HEK293 (cell line): ENCODE results near the gene RAB21.
A peak's percentile ranks its signal among the peaks of the same experiment; 100 is the strongest.

Experiments used
- CTCF ChIA-PET: fragments of 350-600 bp; formaldehyde crosslinking; extraction: SDS; loops from one replicate; lab custom pipeline; 2021; ENCODE audit warnings: antibody characterized with exemption; lab: Yijun Ruan, JAX
- POLR2A ChIA-PET: fragments of 300-600 bp; formaldehyde crosslinking; extraction: SDS; loops from one replicate; lab custom pipeline; 2020; ENCODE audit warnings: antibody characterized with exemption, inconsistent platforms; lab: Yijun Ruan, JAX
- H3K27ac ChIP-seq: fragments of 200-500 bp; sonication (Bioruptor generic); 2 replicates; pipeline ENCODE4 v1.5.1; 2014; ENCODE audit warnings: low read depth, low read length, control low read depth, inconsistent platforms; ENCODE audit errors: extremely low read depth
- H3K36me3 ChIP-seq, 2 experiments: fragments of 200-500 bp in 1 of 2; sonication (Bioruptor generic) in 1 of 2; 1 replicate in 1 of 2; 2 replicates in 1 of 2; pipeline ENCODE4 v1.5.1; 2014 to 2017; ENCODE audit warnings: inconsistent platforms in 2 of 2, low read length in 2 of 2; ENCODE audit not compliant: control insufficient read depth in 2 of 2, insufficient read depth in 1 of 2
- H3K4me1 ChIP-seq: fragments of 200-500 bp; sonication (Bioruptor generic); 2 replicates; pipeline ENCODE4 v1.5.1; 2014; ENCODE audit warnings: mild to moderate bottlenecking, low read length, inconsistent platforms; ENCODE audit not compliant: control insufficient read depth, insufficient read depth
- H3K4me3 ChIP-seq: 2 replicates; pipeline ENCODE4 v1.5.1; 2011; ENCODE audit warnings: low read depth, mild to moderate bottlenecking, control low read depth, low read length, moderate library complexity
- H3K9me3 ChIP-seq: fragments of 200-500 bp; sonication (Bioruptor generic); 2 replicates; pipeline ENCODE4 v1.5.1; 2014; ENCODE audit warnings: low read depth, low read length, inconsistent platforms; ENCODE audit not compliant: control insufficient read depth, insufficient read depth
- EGR2 ChIP-seq: fragments of 450-650 bp; formaldehyde crosslinking; IDR thresholded peaks from 2 replicates; pipeline ENCODE4 v1.5.1; 2016; ENCODE audit warnings: low read depth, missing biosample characterization, missing genetic modification characterization
- KLF9 ChIP-seq: fragments of 450-650 bp; formaldehyde crosslinking; IDR thresholded peaks from 2 replicates; pipeline ENCODE4 v1.5.1; 2016; ENCODE audit warnings: missing biosample characterization, missing genetic modification characterization, low read depth
- SP7 ChIP-seq: fragments of 450-650 bp; formaldehyde crosslinking; IDR thresholded peaks from 2 replicates; pipeline ENCODE4 v1.5.1; 2016; ENCODE audit warnings: missing biosample characterization, missing genetic modification characterization
- YY1 ChIP-seq: fragments of 450-650 bp; formaldehyde crosslinking; IDR thresholded peaks from 2 replicates; pipeline ENCODE4 v1.5.1; 2018; ENCODE audit warnings: missing biosample characterization, missing genetic modification characterization
- ZBTB7A ChIP-seq: fragments of 450-650 bp; formaldehyde crosslinking; IDR thresholded peaks from 2 replicates; pipeline ENCODE4 v1.5.1; 2016; ENCODE audit warnings: low read depth, missing biosample characterization, missing genetic modification characterization
- ZIC2 ChIP-seq: fragments of 450-650 bp; formaldehyde crosslinking; IDR thresholded peaks from 2 replicates; pipeline ENCODE4 v1.5.1; 2016; ENCODE audit warnings: missing biosample characterization, missing genetic modification characterization
- ZNF133 ChIP-seq: fragments of 450-650 bp; formaldehyde crosslinking; IDR thresholded peaks from 2 replicates; pipeline ENCODE4 v1.5.1; 2016; ENCODE audit warnings: missing biosample characterization, missing genetic modification characterization
- ZNF184 ChIP-seq: fragments of 450-650 bp; IDR thresholded peaks from 2 replicates; pipeline ENCODE4 v1.5.1; 2018; ENCODE audit warnings: missing biosample characterization, mild to moderate bottlenecking, missing genetic modification characterization
- ZNF311 ChIP-seq: fragments of 450-650 bp; formaldehyde crosslinking; IDR thresholded peaks from 2 replicates; pipeline ENCODE4 v1.5.1; 2017; ENCODE audit warnings: missing biosample characterization, missing genetic modification characterization, borderline replicate concordance
- ZNF335 ChIP-seq: fragments of 450-650 bp; formaldehyde crosslinking; conservative IDR thresholded peaks from 2 replicates; pipeline ENCODE4 v1.5.1; 2016; ENCODE audit warnings: missing biosample characterization, missing genetic modification characterization
- ZNF654 ChIP-seq: fragments of 450-650 bp; formaldehyde crosslinking; IDR thresholded peaks from 2 replicates; pipeline ENCODE4 v1.5.1; 2016; ENCODE audit warnings: low read depth, missing biosample characterization, missing genetic modification characterization
- ZNF701 ChIP-seq: fragments of 450-650 bp; formaldehyde crosslinking; IDR thresholded peaks from 2 replicates; pipeline ENCODE4 v1.5.1; 2016; ENCODE audit warnings: missing biosample characterization, missing genetic modification characterization
- TF ChIP-seq, protein P1 (sequence below): fragments of 450-650 bp; formaldehyde crosslinking; IDR thresholded peaks from 2 replicates; pipeline ENCODE4 v1.5.1; 2016; ENCODE audit warnings: missing biosample characterization, missing genetic modification characterization
- TF ChIP-seq, protein P2 (sequence below): fragments of 450-650 bp; formaldehyde crosslinking; IDR thresholded peaks from 2 replicates; pipeline ENCODE4 v1.5.1; 2016; ENCODE audit warnings: missing biosample characterization, missing genetic modification characterization
- TF ChIP-seq, protein P3 (sequence below): fragments of 450-650 bp; formaldehyde crosslinking; IDR thresholded peaks from 2 replicates; pipeline ENCODE4 v1.5.1; 2016; ENCODE audit warnings: missing biosample characterization, missing genetic modification characterization

The RAB21 gene

DNA sequence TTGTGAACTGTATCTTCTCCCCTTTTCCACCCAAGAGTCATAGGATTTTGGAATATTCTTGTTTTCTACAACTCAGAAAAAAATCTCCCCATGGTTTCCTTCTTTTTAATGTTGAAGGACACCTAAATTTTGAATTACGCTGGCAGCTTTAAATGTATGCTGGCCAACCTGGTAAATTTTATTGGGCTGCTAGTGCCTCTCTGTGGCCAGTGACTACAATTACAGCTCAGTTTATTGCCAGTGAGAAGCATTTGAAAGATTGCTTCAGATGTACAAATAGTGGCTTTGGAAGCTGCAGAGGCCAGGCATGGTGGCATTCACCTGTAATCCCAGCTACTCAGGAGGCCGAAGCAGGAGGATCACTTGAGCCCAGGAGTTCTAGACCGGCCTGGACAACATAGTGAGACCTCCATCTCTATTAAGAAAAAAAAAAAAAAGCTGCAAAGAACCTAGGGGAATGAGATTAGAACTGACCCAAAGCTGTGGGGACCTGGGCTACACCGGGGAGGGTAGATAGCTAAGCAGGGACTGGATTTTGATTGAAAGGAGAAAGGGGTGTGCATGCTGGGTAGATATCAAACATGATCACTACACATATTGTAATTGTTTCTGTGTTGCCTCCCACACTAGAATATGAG, 7.6 kb upstream of the RAB21 start:
- Histone ChIP-seq H3K4me1 (no peaks in the 10 kb centered on the region), H3K4me3 (no peak overlapping the region), H3K9me3 (no peaks in the 10 kb centered on the region), H3K27ac (no peak overlapping the region), H3K36me3 (no peaks in the 10 kb centered on the region)
- CTCF ChIA-PET = interaction anchor here (0.6 to 5.5 kb wide), 47 partner anchors 9 to 988 kb away, joined by 3 to 63 read pairs (median 4); partner anchors contain the start of genes THAP2, TMEM19, TPH2 and ZFC3H1
- POLR2A ChIA-PET = interaction anchor here (0.6 to 1.6 kb wide), 4 partner anchors 61 to 260 kb away, joined by 3 to 10 read pairs (median 6); partner anchors contain the start of genes THAP2 and TMEM19
- no peak for TF ChIP-seq ZNF701 (tag by site-specific recombination)
- TF ChIP-seq, protein P1, sequence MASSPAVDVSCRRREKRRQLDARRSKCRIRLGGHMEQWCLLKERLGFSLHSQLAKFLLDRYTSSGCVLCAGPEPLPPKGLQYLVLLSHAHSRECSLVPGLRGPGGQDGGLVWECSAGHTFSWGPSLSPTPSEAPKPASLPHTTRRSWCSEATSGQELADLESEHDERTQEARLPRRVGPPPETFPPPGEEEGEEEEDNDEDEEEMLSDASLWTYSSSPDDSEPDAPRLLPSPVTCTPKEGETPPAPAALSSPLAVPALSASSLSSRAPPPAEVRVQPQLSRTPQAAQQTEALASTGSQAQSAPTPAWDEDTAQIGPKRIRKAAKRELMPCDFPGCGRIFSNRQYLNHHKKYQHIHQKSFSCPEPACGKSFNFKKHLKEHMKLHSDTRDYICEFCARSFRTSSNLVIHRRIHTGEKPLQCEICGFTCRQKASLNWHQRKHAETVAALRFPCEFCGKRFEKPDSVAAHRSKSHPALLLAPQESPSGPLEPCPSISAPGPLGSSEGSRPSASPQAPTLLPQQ (tag by site-specific recombination) = no peak
- TF ChIP-seq KLF9 (tag by site-specific recombination) = no peak
- no peak for TF ChIP-seq ZNF311 (tag by site-specific recombination)
- peak; percentile 89 for TF ChIP-seq ZNF654 (tag by site-specific recombination)
- TF ChIP-seq ZNF184 (tag by site-specific recombination) = no peak
- 0 out of 2 replicates have a peak, but pooled peaks have one; percentile 20 for TF ChIP-seq YY1 (tag by site-specific recombination)
- TF ChIP-seq ZBTB7A (tag by site-specific recombination) = no peak
- TF ChIP-seq, protein P2, sequence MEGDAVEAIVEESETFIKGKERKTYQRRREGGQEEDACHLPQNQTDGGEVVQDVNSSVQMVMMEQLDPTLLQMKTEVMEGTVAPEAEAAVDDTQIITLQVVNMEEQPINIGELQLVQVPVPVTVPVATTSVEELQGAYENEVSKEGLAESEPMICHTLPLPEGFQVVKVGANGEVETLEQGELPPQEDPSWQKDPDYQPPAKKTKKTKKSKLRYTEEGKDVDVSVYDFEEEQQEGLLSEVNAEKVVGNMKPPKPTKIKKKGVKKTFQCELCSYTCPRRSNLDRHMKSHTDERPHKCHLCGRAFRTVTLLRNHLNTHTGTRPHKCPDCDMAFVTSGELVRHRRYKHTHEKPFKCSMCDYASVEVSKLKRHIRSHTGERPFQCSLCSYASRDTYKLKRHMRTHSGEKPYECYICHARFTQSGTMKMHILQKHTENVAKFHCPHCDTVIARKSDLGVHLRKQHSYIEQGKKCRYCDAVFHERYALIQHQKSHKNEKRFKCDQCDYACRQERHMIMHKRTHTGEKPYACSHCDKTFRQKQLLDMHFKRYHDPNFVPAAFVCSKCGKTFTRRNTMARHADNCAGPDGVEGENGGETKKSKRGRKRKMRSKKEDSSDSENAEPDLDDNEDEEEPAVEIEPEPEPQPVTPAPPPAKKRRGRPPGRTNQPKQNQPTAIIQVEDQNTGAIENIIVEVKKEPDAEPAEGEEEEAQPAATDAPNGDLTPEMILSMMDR (tag by site-specific recombination) = peak; percentile 25; the same call in 1 of the 2 replicates
- TF ChIP-seq EGR2 (tag by site-specific recombination) = no peak
- peak; percentile 63 for TF ChIP-seq ZNF335

GRCh38 chr12:71748081-71748850, 6.4 kb upstream of the RAB21 start:
- no peak overlapping the region for H3K27ac ChIP-seq
- H3K4me3 ChIP-seq = no peak overlapping the region
- ChIA-PET CTCF (interaction anchor here (0.7 to 5.5 kb wide), 25 partner anchors 13 to 1094 kb away, joined by 3 to 63 read pairs (median 4); partner anchors contain the start of genes THAP2, TMEM19, TPH2 and ZFC3H1), POLR2A (interaction anchor here (1.3 kb wide), 1 partner anchor 84 kb away, joined by 8 read pairs; the partner anchor contains the start of gene THAP2)
- H3K9me3 ChIP-seq = no peaks in the 10 kb centered on the region
- H3K36me3 ChIP-seq = no peaks in the 10 kb centered on the region
- TF ChIP-seq, protein P3, sequence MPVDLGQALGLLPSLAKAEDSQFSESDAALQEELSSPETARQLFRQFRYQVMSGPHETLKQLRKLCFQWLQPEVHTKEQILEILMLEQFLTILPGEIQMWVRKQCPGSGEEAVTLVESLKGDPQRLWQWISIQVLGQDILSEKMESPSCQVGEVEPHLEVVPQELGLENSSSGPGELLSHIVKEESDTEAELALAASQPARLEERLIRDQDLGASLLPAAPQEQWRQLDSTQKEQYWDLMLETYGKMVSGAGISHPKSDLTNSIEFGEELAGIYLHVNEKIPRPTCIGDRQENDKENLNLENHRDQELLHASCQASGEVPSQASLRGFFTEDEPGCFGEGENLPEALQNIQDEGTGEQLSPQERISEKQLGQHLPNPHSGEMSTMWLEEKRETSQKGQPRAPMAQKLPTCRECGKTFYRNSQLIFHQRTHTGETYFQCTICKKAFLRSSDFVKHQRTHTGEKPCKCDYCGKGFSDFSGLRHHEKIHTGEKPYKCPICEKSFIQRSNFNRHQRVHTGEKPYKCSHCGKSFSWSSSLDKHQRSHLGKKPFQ = no peak
- TF ChIP-seq ZIC2 (no peak), ZNF133 (tag by site-specific recombination) (no peak), SP7 (tag by site-specific recombination) (no peak)
- no peaks in the 10 kb centered on the region for H3K4me1 ChIP-seq
